GM23338 (cell line): ENCODE data around the gene IL17C. TPM values are rescaled to one million over a fixed set of nuclear protein-coding genes. Genes with fewer than 3 reads are reported as not detected.

Source experiments
- ATAC-seq: fragments of 200-7000 bp; cut with Tn5 transposase; 3 replicates; pipeline ENCODE4 v1.9.1; 2020
- DNase-seq: peaks from one replicate; pipeline ENCODE4 v3.0.0-alpha.2; 2015; ENCODE audit warnings: low spot score
- H2AFZ ChIP-seq: fragments of 200-600 bp; sonication (generic); 2 replicates; pipeline ENCODE4 v1.8.0; 2016; ENCODE audit warnings: antibody characterized with exemption, mild to moderate bottlenecking, moderate library complexity
- H3F3A ChIP-seq: fragments of 200-600 bp; sonication (generic); replicated peaks from 2 replicates; pipeline ENCODE4 v1.8.0; 2017; ENCODE audit warnings: antibody characterized with exemption, mixed run types, low read depth
- H3K27ac ChIP-seq: fragments of 200-600 bp; sonication (generic); 2 replicates; pipeline ENCODE4 v1.6.1; 2016; ENCODE audit warnings: low read depth
- H3K27me3 ChIP-seq: fragments of 200-600 bp; sonication (generic); 2 replicates; pipeline ENCODE4 v1.8.0; 2016; ENCODE audit warnings: mild to moderate bottlenecking, mixed run types, moderate library complexity; ENCODE audit not compliant: insufficient read depth
- H3K36me3 ChIP-seq: fragments of 200-600 bp; sonication (generic); 2 replicates; pipeline ENCODE4 v1.8.0; 2016; ENCODE audit warnings: mild to moderate bottlenecking; ENCODE audit not compliant: insufficient read depth
- H3K4me1 ChIP-seq: fragments of 200-600 bp; sonication (generic); 2 replicates; pipeline ENCODE4 v1.8.0; 2016; ENCODE audit warnings: mild to moderate bottlenecking, moderate library complexity; ENCODE audit not compliant: insufficient read depth
- H3K4me2 ChIP-seq: fragments of 200-600 bp; sonication (generic); 2 replicates; pipeline ENCODE4 v1.7.1; 2017; ENCODE audit warnings: mixed run types
- H3K4me3 ChIP-seq: fragments of 200-600 bp; sonication (generic); 2 replicates; pipeline ENCODE4 v1.6.1; 2016; ENCODE audit warnings: mixed run types
- H3K79me2 ChIP-seq: fragments of 200-600 bp; sonication (generic); replicated peaks from 2 replicates; pipeline ENCODE4 v1.8.0; 2017; ENCODE audit warnings: mild to moderate bottlenecking; ENCODE audit not compliant: insufficient read depth
- H3K9me2 ChIP-seq: fragments of 200-600 bp; sonication (generic); 2 replicates; pipeline ENCODE4 v1.8.0; 2017; ENCODE audit not compliant: insufficient read depth
- H4K20me1 ChIP-seq: fragments of 200-600 bp; sonication (generic); replicated peaks from 2 replicates; pipeline ENCODE4 v1.8.0; 2017; ENCODE audit warnings: mild to moderate bottlenecking; ENCODE audit not compliant: insufficient read depth
- H3K27ac Mint-ChIP-seq: 2 replicates; pipeline ENCODE4 v1.8.0; 2020; ENCODE audit warnings: inconsistent platforms, mild to moderate bottlenecking, moderate library complexity, mixed read lengths
- H3K27me3 Mint-ChIP-seq: 3 replicates; pipeline ENCODE4 v1.8.0; 2022; ENCODE audit warnings: low read depth, mild to moderate bottlenecking, moderate library complexity, mixed read lengths, inconsistent platforms; ENCODE audit not compliant: insufficient read depth, poor library complexity
- H3K36me3 Mint-ChIP-seq: 3 replicates; pipeline ENCODE4 v1.8.0; 2021; ENCODE audit warnings: low read depth, mild to moderate bottlenecking, inconsistent platforms, moderate library complexity, mixed read lengths
- H3K4me1 Mint-ChIP-seq: 3 replicates; pipeline ENCODE4 v1.8.0; 2020; ENCODE audit warnings: mild to moderate bottlenecking, inconsistent platforms, mixed read lengths
- H3K4me3 Mint-ChIP-seq: 3 replicates; pipeline ENCODE4 v1.8.0; 2021; ENCODE audit warnings: moderate library complexity, mild to moderate bottlenecking, inconsistent platforms, mixed read lengths
- H3K9me3 Mint-ChIP-seq: 3 replicates; pipeline ENCODE4 v1.8.0; 2020; ENCODE audit warnings: moderate library complexity, mild to moderate bottlenecking, inconsistent platforms, mixed read lengths
- EZH2 ChIP-seq: fragments of 200-600 bp; sonication (generic); IDR thresholded peaks from one replicate; pipeline ENCODE4 v1.8.0; 2017; ENCODE audit warnings: antibody characterized with exemption, mild to moderate bottlenecking, low read depth; ENCODE audit not compliant: unreplicated experiment
- EZH2phosphoT487 ChIP-seq: fragments of 200-600 bp; sonication (generic); IDR thresholded peaks from one replicate; pipeline ENCODE4 v1.8.1; 2018; ENCODE audit warnings: antibody characterized with exemption; ENCODE audit not compliant: unreplicated experiment
- STAT1 ChIP-seq: IDR thresholded peaks from one replicate; pipeline ENCODE4 v1.6.1; 2016; ENCODE audit warnings: antibody characterized with exemption; ENCODE audit not compliant: unreplicated experiment
- ZNF331 ChIP-seq: fragments of 250-450 bp; sonication (Bioruptor Pico); IDR thresholded peaks from 2 replicates; pipeline ENCODE4 v1.5.0; 2020; ENCODE audit warnings: low read depth, mild to moderate bottlenecking, moderate library complexity
- polyA plus RNA-seq: library from polyadenylated mRNA; unstranded; fragments of >200 nt; fragmentation: Nextera tagmentation; extraction: Ambion mirVana; gene quantifications from 2 replicates; pipeline ENCODE4 v1.2.1, GENCODE V29; 2016
- total RNA-seq: library from RNA; depleted of rRNA; stranded (reverse); fragments of >200 nt; shearing (Covaris generic); gene quantifications from 2 replicates; pipeline ENCODE4 v1.2.3, GENCODE V29; 2014
- TF ChIP-seq, protein P1 (sequence below), 2 experiments: fragments of 200-600 bp in 1 of 2; sonication (generic) in 1 of 2; conservative IDR thresholded peaks; 2 replicates each; pipeline versions ENCODE4 v1.5.1 to v1.6.1; 2016 to 2017; ENCODE audit warnings: antibody characterized with exemption in 2 of 2, low read depth in 2 of 2, mild to moderate bottlenecking in 2 of 2, moderate library complexity in 1 of 2

Gene IL17C
- total and polyA plus RNA-seq, 2 experiments from 2014 or later = 2.7 to 3.9 TPM

GRCh38 chr16:88628512-88628974 is 9.8 kb upstream of the IL17C start:
- peak; percentile 92 for DNase-seq
- H3K27me3 Mint-ChIP-seq = peaks cover 12% of the 10 kb centered on the region
- Histone ChIP-seq H3K4me1 (peaks cover 5% of the 10 kb centered on the region; the same call in 1 of the 2 replicates), H3K9me2 (no peaks in the 10 kb centered on the region), H3K4me3 (no peak overlapping the region), H3K27ac (no peak overlapping the region), H2AFZ (no peak overlapping the region), H3K36me3 (peaks cover 13% of the 10 kb centered on the region; the same call in 1 of the 2 replicates), H3K79me2 (no peaks in the 10 kb centered on the region), H3K27me3 (no peaks in the 10 kb centered on the region), H3K4me2 (no peak overlapping the region), H3F3A (peaks cover 5% of the 10 kb centered on the region; the same call in 1 of the 2 replicates), H4K20me1 (0 out of 2 replicates have a peak, but pooled peaks cover 5% of the 10 kb centered on the region)
- ATAC-seq = peak; percentile 88
- H3K27ac Mint-ChIP-seq = peak overlapping the region; percentile 78; the same call in 1 of the 2 replicates
- H3K4me3 Mint-ChIP-seq = no peak overlapping the region
- TF ChIP-seq ZNF331 = no peak
- TF ChIP-seq, protein P1, sequence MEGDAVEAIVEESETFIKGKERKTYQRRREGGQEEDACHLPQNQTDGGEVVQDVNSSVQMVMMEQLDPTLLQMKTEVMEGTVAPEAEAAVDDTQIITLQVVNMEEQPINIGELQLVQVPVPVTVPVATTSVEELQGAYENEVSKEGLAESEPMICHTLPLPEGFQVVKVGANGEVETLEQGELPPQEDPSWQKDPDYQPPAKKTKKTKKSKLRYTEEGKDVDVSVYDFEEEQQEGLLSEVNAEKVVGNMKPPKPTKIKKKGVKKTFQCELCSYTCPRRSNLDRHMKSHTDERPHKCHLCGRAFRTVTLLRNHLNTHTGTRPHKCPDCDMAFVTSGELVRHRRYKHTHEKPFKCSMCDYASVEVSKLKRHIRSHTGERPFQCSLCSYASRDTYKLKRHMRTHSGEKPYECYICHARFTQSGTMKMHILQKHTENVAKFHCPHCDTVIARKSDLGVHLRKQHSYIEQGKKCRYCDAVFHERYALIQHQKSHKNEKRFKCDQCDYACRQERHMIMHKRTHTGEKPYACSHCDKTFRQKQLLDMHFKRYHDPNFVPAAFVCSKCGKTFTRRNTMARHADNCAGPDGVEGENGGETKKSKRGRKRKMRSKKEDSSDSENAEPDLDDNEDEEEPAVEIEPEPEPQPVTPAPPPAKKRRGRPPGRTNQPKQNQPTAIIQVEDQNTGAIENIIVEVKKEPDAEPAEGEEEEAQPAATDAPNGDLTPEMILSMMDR (conservative IDR thresholded peaks at IDR 0.05; ENCODE audit: low read depth in 2 of 2) = peak; percentile 81 to 82
- peaks cover 48% of the 10 kb centered on the region for H3K36me3 Mint-ChIP-seq
- no peaks in the 10 kb centered on the region for H3K9me3 Mint-ChIP-seq
- peaks cover 23% of the 10 kb centered on the region for H3K4me1 Mint-ChIP-seq

- Mint-ChIP-seq H3K9me3 (no peaks in the 10 kb centered on the region), H3K27ac (no peak overlapping the region)
- H3K36me3 ChIP-seq = peaks cover 13% of the 10 kb centered on the region; the same call in 1 of the 2 replicates
Observed at GRCh38 chr16:88629835-88630234, 8.5 kb upstream of the IL17C start.

GRCh38 chr16:88630433-88630832 is 7.9 kb upstream of the IL17C start:
- no peaks in the 10 kb centered on the region for H3K79me2 ChIP-seq
- peaks cover 24% of the 10 kb centered on the region for H3K4me1 Mint-ChIP-seq
- H3F3A ChIP-seq = peaks cover 8% of the 10 kb centered on the region; the same call in 1 of the 2 replicates
- ATAC-seq (no peak), DNase-seq (no peak)
- no peak overlapping the region for H3K4me2 ChIP-seq
- H3K27me3 ChIP-seq = no peaks in the 10 kb centered on the region
- peaks cover 9% of the 10 kb centered on the region for H3K27me3 Mint-ChIP-seq
- H3K9me2 ChIP-seq = no peaks in the 10 kb centered on the region
- 0 out of 2 replicates have a peak, but pooled peaks cover 5% of the 10 kb centered on the region for H4K20me1 ChIP-seq
- H3K9me3 Mint-ChIP-seq = no peaks in the 10 kb centered on the region
- H3K27ac ChIP-seq = peak overlapping the region; percentile 45; the same call in 1 of the 2 replicates
- no peak overlapping the region for H2AFZ ChIP-seq
- H3K4me3 Mint-ChIP-seq = no peak overlapping the region
- TF ChIP-seq STAT1 = no peak
- no peak for TF ChIP-seq EZH2phosphoT487
- H3K36me3 Mint-ChIP-seq = peaks cover 45% of the 10 kb centered on the region
- H3K36me3 ChIP-seq = peaks cover 13% of the 10 kb centered on the region; the same call in 1 of the 2 replicates
- no peak overlapping the region for H3K27ac Mint-ChIP-seq
- H3K4me1 ChIP-seq = peaks cover 10% of the 10 kb centered on the region; the same call in 1 of the 2 replicates
- H3K4me3 ChIP-seq = no peak overlapping the region

More at GRCh38 chr16:88629835-88630234, 8.5 kb upstream of the IL17C start:
- Histone ChIP-seq H3K4me2 (no peak overlapping the region), H2AFZ (no peak overlapping the region), H3K4me1 (peaks cover 10% of the 10 kb centered on the region; the same call in 1 of the 2 replicates), H3K27me3 (no peaks in the 10 kb centered on the region), H3K79me2 (no peaks in the 10 kb centered on the region), H3F3A (peaks cover 8% of the 10 kb centered on the region; the same call in 1 of the 2 replicates), H3K4me3 (no peak overlapping the region), H3K27ac (peak overlapping the region; percentile 45; the same call in 1 of the 2 replicates), H4K20me1 (0 out of 2 replicates have a peak, but pooled peaks cover 5% of the 10 kb centered on the region), H3K9me2 (no peaks in the 10 kb centered on the region)
- no peak for DNase-seq
- TF ChIP-seq EZH2 = no peak
- Mint-ChIP-seq H3K36me3 (peaks cover 45% of the 10 kb centered on the region), H3K27me3 (peaks cover 9% of the 10 kb centered on the region), H3K4me3 (no peak overlapping the region), H3K4me1 (peaks cover 23% of the 10 kb centered on the region)
- ATAC-seq = no peak
